Measurements from ENCODE around the gene ADGB. TPM values are rescaled to one million over a fixed set of nuclear protein-coding genes. Genes with fewer than 3 reads are reported as not detected.

ADGB gene
- total RNA-seq, 1 donor from 2014 or later: not detected

GRCh38 chr6:146857980-146858347 lies 259.2 kb downstream of the ADGB start:
- peaks cover 1% of the 10 kb centered on the region for H3K27me3 Mint-ChIP-seq (ENCODE audit: low read depth, unreplicated experiment)
- H3K4me1 ChIP-seq (ENCODE audit: insufficient read depth, low read length): peaks cover 6% of the 10 kb centered on the region
- no peaks in the 10 kb centered on the region for H3K27me3 ChIP-seq (ENCODE audit: insufficient read depth, low read length)
- DNase-seq (ENCODE audit: low read depth) (no peak), FAIRE-seq (no peak)
- H2AFZ ChIP-seq (ENCODE audit: low read depth, low read length): peak overlapping the region; percentile 71
- peaks cover under 1% of the 10 kb centered on the region for H3K9me3 Mint-ChIP-seq (ENCODE audit: unreplicated experiment)
- peak overlapping the region; percentile 68 for H3K4me3 Mint-ChIP-seq (ENCODE audit: unreplicated experiment)
- H3K9ac ChIP-seq (ENCODE audit: low read length): peak overlapping the region; percentile 54
- H3K4me3 ChIP-seq (ENCODE audit: insufficient read depth, low read depth, low read length): peak overlapping the region; percentile 53
- H3K36me3 Mint-ChIP-seq (ENCODE audit: low read depth, unreplicated experiment): peaks cover 4% of the 10 kb centered on the region
- H3K9me3 ChIP-seq (ENCODE audit: insufficient read depth, low read depth, low read length): no peaks in the 10 kb centered on the region
- no peak for TF ChIP-seq EZH2 (IDR thresholded peaks at IDR 0.05; ENCODE audit: insufficient read depth, low read length)
- TF ChIP-seq, protein P1, sequence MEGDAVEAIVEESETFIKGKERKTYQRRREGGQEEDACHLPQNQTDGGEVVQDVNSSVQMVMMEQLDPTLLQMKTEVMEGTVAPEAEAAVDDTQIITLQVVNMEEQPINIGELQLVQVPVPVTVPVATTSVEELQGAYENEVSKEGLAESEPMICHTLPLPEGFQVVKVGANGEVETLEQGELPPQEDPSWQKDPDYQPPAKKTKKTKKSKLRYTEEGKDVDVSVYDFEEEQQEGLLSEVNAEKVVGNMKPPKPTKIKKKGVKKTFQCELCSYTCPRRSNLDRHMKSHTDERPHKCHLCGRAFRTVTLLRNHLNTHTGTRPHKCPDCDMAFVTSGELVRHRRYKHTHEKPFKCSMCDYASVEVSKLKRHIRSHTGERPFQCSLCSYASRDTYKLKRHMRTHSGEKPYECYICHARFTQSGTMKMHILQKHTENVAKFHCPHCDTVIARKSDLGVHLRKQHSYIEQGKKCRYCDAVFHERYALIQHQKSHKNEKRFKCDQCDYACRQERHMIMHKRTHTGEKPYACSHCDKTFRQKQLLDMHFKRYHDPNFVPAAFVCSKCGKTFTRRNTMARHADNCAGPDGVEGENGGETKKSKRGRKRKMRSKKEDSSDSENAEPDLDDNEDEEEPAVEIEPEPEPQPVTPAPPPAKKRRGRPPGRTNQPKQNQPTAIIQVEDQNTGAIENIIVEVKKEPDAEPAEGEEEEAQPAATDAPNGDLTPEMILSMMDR (IDR thresholded peaks at IDR 0.05; ENCODE audit: insufficient read depth, low read depth, low read length): no peak
- H4K20me1 ChIP-seq (ENCODE audit: insufficient read depth, low read length): no peaks in the 10 kb centered on the region
- no peak overlapping the region for H3K27ac ChIP-seq (ENCODE audit: low read depth, low read length)
- no peak overlapping the region for H3K27ac Mint-ChIP-seq (ENCODE audit: unreplicated experiment)
- H3K79me2 ChIP-seq (ENCODE audit: insufficient read depth, low read length): no peaks in the 10 kb centered on the region
- peak overlapping the region; percentile 86 for H3K4me2 ChIP-seq (ENCODE audit: low read length)
- H3K4me1 Mint-ChIP-seq (ENCODE audit: low read depth, unreplicated experiment): peaks cover 11% of the 10 kb centered on the region
- no peaks in the 10 kb centered on the region for H3K36me3 ChIP-seq (ENCODE audit: insufficient read depth, low read length)

- Histone ChIP-seq H3K9ac (ENCODE audit: low read length) (no peak overlapping the region), H3K9me3 (ENCODE audit: insufficient read depth, low read depth, low read length) (no peaks in the 10 kb centered on the region), H3K4me1 (ENCODE audit: insufficient read depth, low read length) (peaks cover 6% of the 10 kb centered on the region), H3K79me2 (ENCODE audit: insufficient read depth, low read length) (no peaks in the 10 kb centered on the region), H3K27me3 (ENCODE audit: insufficient read depth, low read length) (no peaks in the 10 kb centered on the region), H2AFZ (ENCODE audit: low read depth, low read length) (no peak overlapping the region), H3K4me2 (ENCODE audit: low read length) (no peak overlapping the region), H4K20me1 (ENCODE audit: insufficient read depth, low read length) (no peaks in the 10 kb centered on the region), H3K4me3 (ENCODE audit: insufficient read depth, low read depth, low read length) (no peak overlapping the region), H3K36me3 (ENCODE audit: insufficient read depth, low read length) (no peaks in the 10 kb centered on the region), H3K27ac (ENCODE audit: low read depth, low read length) (no peak overlapping the region)
- H3K36me3 Mint-ChIP-seq (ENCODE audit: low read depth, unreplicated experiment): peaks cover 4% of the 10 kb centered on the region
- no peak overlapping the region for H3K4me3 Mint-ChIP-seq (ENCODE audit: unreplicated experiment)
- H3K27ac Mint-ChIP-seq (ENCODE audit: unreplicated experiment): no peak overlapping the region
- DNase-seq (ENCODE audit: low read depth): no peak
- no peaks in the 10 kb centered on the region for H3K9me3 Mint-ChIP-seq (ENCODE audit: unreplicated experiment)
- H3K4me1 Mint-ChIP-seq (ENCODE audit: low read depth, unreplicated experiment): peaks cover 11% of the 10 kb centered on the region
- peaks cover 2% of the 10 kb centered on the region for H3K27me3 Mint-ChIP-seq (ENCODE audit: low read depth, unreplicated experiment)
- FAIRE-seq: peak; percentile 66
- TF ChIP-seq EZH2 (IDR thresholded peaks at IDR 0.05; ENCODE audit: insufficient read depth, low read length): no peak
- TF ChIP-seq, protein P1 (IDR thresholded peaks at IDR 0.05; ENCODE audit: insufficient read depth, low read depth, low read length): no peak
Observed at GRCh38 chr6:146859206-146859605, 260.4 kb downstream of the ADGB start.

DNA sequence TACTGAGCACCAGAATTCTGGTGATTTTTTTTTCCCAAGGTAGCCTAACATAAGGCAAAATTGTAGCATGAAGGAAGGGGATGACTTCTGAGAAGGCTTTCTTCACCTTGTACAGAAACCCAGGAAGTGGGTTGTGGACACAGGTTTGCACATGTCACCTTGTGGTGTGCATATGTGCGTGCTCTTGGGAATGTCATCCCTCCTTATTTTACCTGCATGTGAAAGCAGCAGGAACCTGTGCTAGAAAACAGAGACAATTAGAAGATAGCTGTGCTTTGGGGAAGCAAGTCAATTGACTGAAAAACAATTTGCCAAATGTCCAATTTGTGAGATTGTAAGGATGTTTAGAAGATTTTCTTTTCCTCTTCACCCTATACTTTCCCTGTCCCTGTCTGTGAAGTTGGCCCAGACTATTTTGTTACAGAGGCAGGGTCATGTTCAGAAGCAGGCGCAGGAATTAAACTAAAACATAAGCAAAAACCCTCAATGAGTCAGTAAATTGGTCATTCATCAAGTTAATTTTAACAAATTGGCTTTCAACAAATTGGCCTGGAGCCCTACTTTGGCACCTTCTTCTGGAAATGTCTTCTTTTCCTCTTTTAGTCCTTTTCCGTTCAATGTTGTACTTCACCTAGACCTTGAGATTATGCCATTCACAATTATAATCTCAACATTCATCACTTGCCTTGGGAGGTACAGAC lies 261.2 kb downstream of the ADGB start:
- TF ChIP-seq EZH2 (IDR thresholded peaks at IDR 0.05; ENCODE audit: insufficient read depth, low read length): no peak
- Histone ChIP-seq H3K4me2 (ENCODE audit: low read length) (no peak overlapping the region), H3K4me3 (ENCODE audit: insufficient read depth, low read depth, low read length) (no peak overlapping the region), H3K27me3 (ENCODE audit: insufficient read depth, low read length) (no peaks in the 10 kb centered on the region), H3K36me3 (ENCODE audit: insufficient read depth, low read length) (no peaks in the 10 kb centered on the region), H3K27ac (ENCODE audit: low read depth, low read length) (no peak overlapping the region), H3K4me1 (ENCODE audit: insufficient read depth, low read length) (peaks cover 6% of the 10 kb centered on the region), H4K20me1 (ENCODE audit: insufficient read depth, low read length) (no peaks in the 10 kb centered on the region), H3K79me2 (ENCODE audit: insufficient read depth, low read length) (no peaks in the 10 kb centered on the region), H3K9me3 (ENCODE audit: insufficient read depth, low read depth, low read length) (no peaks in the 10 kb centered on the region), H2AFZ (ENCODE audit: low read depth, low read length) (no peak overlapping the region), H3K9ac (ENCODE audit: low read length) (no peak overlapping the region)
- Mint-ChIP-seq H3K4me3 (ENCODE audit: unreplicated experiment) (no peak overlapping the region), H3K9me3 (ENCODE audit: unreplicated experiment) (no peaks in the 10 kb centered on the region), H3K27ac (ENCODE audit: unreplicated experiment) (no peak overlapping the region), H3K4me1 (ENCODE audit: low read depth, unreplicated experiment) (peaks cover 11% of the 10 kb centered on the region), H3K27me3 (ENCODE audit: low read depth, unreplicated experiment) (peaks cover 3% of the 10 kb centered on the region), H3K36me3 (ENCODE audit: low read depth, unreplicated experiment) (peaks cover 2% of the 10 kb centered on the region)
- DNase-seq (ENCODE audit: low read depth) (peak; percentile 57), FAIRE-seq (no peak)
